Right lobe of liver (tissue), 4 donors: ENCODE measurements around the gene KRTAP3-2.

Experiments used
- CTCF ChIP-seq, 4 donors: fragments of 200-600 bp in 3 of 4; fragments of 450-650 bp in 1 of 4; IDR thresholded peaks; one replicate each; pipeline versions ENCODE4 v1.5.1 to v1.8.0; 2016 to 2022; ENCODE audit warnings: antibody characterized with exemption in 4 of 4, mild to moderate bottlenecking in 2 of 4
- POLR2A ChIP-seq: fragments of 450-650 bp; IDR thresholded peaks from one replicate; pipeline ENCODE4 v1.6.1; 2017; ENCODE audit warnings: antibody characterized with exemption, mild to moderate bottlenecking
- donor health status: DM: no; HTN: no; CAD: no.
- donor health status: DM: no; HTN: no; CAD: no.
- donor health status: DM: no; HTN: yes; CAD: no.

- TF ChIP-seq CTCF (IDR thresholded peaks at IDR 0.05) (no peak), POLR2A (no peak)
Observed at GRCh38 chr17:40967582-40967981, 32.1 kb downstream of the KRTAP3-2 start.
